Fibroblast of lung (primary cell): ENCODE data around the gene RIMBP3B. TPM values are rescaled to one million over a fixed set of nuclear protein-coding genes. Genes with fewer than 3 reads are reported as not detected.
"Not testable (repeated sequence)": the region's sequence is repeated elsewhere in the genome, so short reads cannot be mapped to it uniquely, and the experiment has no call there.

Experiments used
- DNase-seq, 2 donors: peaks; one replicate each; pipeline versions ENCODE4 v3.0.0 to v3.0.0-alpha.2; 2010; ENCODE audit warnings: low read depth in 2 of 2
- H2AFZ ChIP-seq: 2 replicates; pipeline ENCODE4 v1.5.1; 2012; ENCODE audit warnings: low read length, control low read depth, inconsistent platforms
- H3K27ac ChIP-seq: 2 replicates; pipeline ENCODE4 v1.5.1; 2011; ENCODE audit warnings: low read length, control low read depth; ENCODE audit not compliant: insufficient read depth
- H3K27me3 ChIP-seq: 2 replicates; pipeline ENCODE4 v1.5.1; 2011; ENCODE audit warnings: mild to moderate bottlenecking, low read length; ENCODE audit not compliant: control insufficient read depth, insufficient read depth
- H3K36me3 ChIP-seq: 2 replicates; pipeline ENCODE4 v1.5.1; 2011; ENCODE audit warnings: low read length; ENCODE audit not compliant: control insufficient read depth, insufficient read depth
- H3K4me1 ChIP-seq: 2 replicates; pipeline ENCODE4 v1.5.1; 2011; ENCODE audit warnings: low read length; ENCODE audit not compliant: control insufficient read depth, insufficient read depth; ENCODE audit errors: extremely low read depth
- H3K4me2 ChIP-seq: 2 replicates; pipeline ENCODE4 v1.5.1; 2011; ENCODE audit warnings: low read length, control low read depth; ENCODE audit not compliant: insufficient read depth; ENCODE audit errors: extremely low read depth
- H3K4me3 ChIP-seq, 4 experiments: fragments of 200-600 bp in 1 of 4; sonication (generic) in 1 of 4; replicated peaks in 1 of 4; 2 replicates each; pipeline ENCODE4 v1.5.1; 2011 to 2016; ENCODE audit warnings: low read length in 4 of 4, low read depth in 3 of 4, mild to moderate bottlenecking in 3 of 4, control low read depth in 2 of 4, inconsistent platforms in 1 of 4, mixed read lengths in 1 of 4; ENCODE audit not compliant: insufficient read depth in 1 of 4; ENCODE audit errors: control extremely low read depth in 1 of 4
- H3K79me2 ChIP-seq: 2 replicates; pipeline ENCODE4 v1.5.1; 2012; ENCODE audit warnings: mild to moderate bottlenecking, low read length, inconsistent platforms; ENCODE audit not compliant: control insufficient read depth, insufficient read depth
- H3K9ac ChIP-seq: 2 replicates; pipeline ENCODE4 v1.5.1; 2011; ENCODE audit warnings: mild to moderate bottlenecking, low read length, control low read depth; ENCODE audit not compliant: insufficient read depth
- H3K9me3 ChIP-seq: 2 replicates; pipeline ENCODE4 v1.5.1; 2012; ENCODE audit warnings: low read depth, low read length; ENCODE audit not compliant: control insufficient read depth, insufficient read depth
- H4K20me1 ChIP-seq: 2 replicates; pipeline ENCODE4 v1.5.1; 2011; ENCODE audit warnings: low read length; ENCODE audit not compliant: control insufficient read depth, insufficient read depth; ENCODE audit errors: extremely low read depth
- polyA plus RNA-seq, 2 donors: library from polyadenylated mRNA; depleted of rRNA in 1 of 2; stranded (reverse) in 1 of 2; unstranded in 1 of 2; fragments of >200 nt; gene quantifications; 2 replicates each; pipeline ENCODE4 v1.2.1, GENCODE V29; 2011 to 2012; ENCODE audit warnings: missing spikeins in 1 of 2
- total RNA-seq: library from RNA; depleted of rRNA; stranded (reverse); fragments of >200 nt; gene quantifications from 2 replicates; pipeline ENCODE4 v1.2.1, GENCODE V29; 2014

Gene RIMBP3B
- total and polyA plus RNA-seq, 2 donors (not counting 1 experiment from before 2014, with no cell fraction given): under 0.01 to 0.03 TPM

DNA sequence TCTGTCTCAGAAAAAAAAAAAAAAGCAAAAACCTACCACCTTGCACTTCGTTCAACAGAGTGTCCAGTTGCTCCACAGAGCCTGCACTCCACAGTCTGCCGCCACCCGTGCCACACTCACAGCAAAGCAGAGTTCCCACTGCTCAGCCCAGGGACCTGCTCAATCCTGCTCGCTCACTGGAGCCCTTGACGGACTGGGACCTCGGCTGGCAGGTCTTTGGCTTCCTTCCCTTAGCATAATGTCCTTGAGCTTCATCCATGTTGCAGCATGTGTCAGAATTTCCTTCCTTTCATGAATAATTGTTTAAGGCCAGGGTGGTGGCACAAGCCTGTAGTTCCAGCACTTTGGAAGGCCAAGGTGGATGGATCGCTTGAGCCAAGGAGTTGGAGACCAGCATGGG lies 11.1 kb downstream of the RIMBP3B start:
- not testable (repeated sequence) for H3K9me3 ChIP-seq, H4K20me1 ChIP-seq, H3K4me2 ChIP-seq, H3K9ac ChIP-seq, H3K36me3 ChIP-seq, H3K27ac ChIP-seq, H3K4me1 ChIP-seq, H3K4me3 ChIP-seq, H2AFZ ChIP-seq, H3K79me2 ChIP-seq, DNase-seq, H3K27me3 ChIP-seq

DNA sequence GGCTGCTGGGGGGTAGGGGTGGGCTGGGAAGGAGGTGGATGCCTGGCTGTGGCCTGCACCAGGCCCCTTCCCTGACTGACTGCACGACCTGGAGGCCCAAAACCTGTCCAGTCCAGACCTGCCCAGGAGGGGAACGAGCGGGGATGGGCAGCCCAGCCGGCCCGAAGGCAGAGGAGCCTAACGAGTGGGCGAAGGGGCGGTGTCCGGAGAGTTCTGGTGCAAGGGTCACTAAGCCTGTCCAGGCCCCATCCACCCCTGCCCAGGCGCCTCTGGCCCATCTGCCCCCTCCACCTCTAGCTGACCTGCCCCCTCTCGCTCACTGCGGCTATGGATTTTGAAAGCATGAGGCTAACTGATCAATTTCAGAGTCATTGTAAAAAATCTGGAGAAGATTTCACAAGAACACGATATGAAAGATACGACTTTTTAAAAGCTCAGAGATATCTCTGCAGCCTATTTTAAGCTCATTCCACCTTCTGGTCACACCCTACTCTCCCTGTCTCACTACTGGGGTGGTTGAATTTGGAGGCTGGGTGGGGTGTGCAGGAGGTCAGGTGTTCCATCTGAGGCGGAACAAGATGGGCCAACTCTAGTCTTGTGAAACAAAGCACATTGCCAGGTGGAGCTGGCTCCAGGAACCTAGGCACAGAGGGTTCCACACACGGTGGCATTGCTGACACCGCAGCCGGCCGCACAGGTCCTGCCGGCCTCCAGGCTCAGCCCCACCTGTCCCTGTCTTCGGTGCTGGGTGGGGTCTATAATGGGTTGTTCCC lies 17.8 kb downstream of the RIMBP3B start:
- not testable (repeated sequence) for H3K27ac ChIP-seq, H4K20me1 ChIP-seq, H3K79me2 ChIP-seq, H3K9ac ChIP-seq, H3K27me3 ChIP-seq, H2AFZ ChIP-seq, H3K36me3 ChIP-seq, H3K4me2 ChIP-seq, DNase-seq, H3K9me3 ChIP-seq, H3K4me1 ChIP-seq, H3K4me3 ChIP-seq

DNA sequence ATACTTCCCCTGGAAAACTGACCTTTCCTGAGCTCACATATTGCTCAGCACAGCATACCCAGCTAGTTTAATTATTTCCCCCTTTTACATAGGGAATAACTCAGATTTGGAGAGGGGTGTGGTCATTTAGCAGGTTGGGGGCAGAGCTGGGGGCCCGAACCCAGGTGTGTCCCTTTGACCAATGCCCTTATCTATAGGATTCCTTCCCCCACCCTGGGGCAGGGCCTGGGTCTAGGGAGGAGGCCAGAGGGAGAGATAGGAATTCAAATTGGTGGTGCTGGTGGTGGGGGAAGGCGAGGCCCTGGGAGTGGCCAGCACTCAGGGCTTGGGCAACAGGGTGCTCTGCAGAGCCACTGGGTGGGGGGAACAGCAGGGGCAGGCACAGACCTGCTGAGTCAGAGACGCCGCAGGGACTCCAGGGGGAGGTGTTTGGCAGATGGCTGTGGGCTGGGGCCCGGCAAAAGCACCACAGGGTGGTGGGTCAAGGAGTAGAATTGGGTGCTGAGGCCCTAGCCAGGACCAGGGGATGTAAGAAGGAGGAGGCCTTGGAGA lies 19.3 kb downstream of the RIMBP3B start:
- not testable (repeated sequence) for H3K27me3 ChIP-seq, H3K36me3 ChIP-seq, H3K9me3 ChIP-seq, H3K4me1 ChIP-seq, DNase-seq, H3K27ac ChIP-seq, H3K4me2 ChIP-seq, H3K4me3 ChIP-seq, H3K79me2 ChIP-seq, H3K9ac ChIP-seq, H2AFZ ChIP-seq, H4K20me1 ChIP-seq

DNA sequence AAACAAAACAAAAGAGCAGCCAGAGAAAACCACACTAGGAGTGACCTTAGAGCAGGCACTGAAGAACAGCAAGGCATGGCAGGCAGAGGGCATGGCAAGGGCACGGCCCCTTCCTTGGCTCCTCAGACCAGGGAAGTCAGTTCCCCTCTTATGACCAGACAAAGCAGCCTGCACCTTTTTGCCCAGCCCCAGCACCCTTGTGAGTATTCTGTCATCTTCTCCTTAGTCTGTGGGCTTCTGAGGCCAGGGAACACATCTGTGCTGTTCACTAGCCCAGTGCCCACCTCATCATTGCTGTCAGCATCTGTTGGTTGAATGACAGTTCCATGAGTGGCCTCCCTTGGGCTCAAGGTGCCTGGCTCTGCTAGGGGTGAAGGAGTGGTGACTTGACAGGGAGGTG lies 23.6 kb downstream of the RIMBP3B start:
- H3K79me2 ChIP-seq, H4K20me1 ChIP-seq, H3K9ac ChIP-seq, H3K9me3 ChIP-seq, H3K27me3 ChIP-seq, H2AFZ ChIP-seq, H3K27ac ChIP-seq, DNase-seq, H3K36me3 ChIP-seq, H3K4me2 ChIP-seq, H3K4me1 ChIP-seq, H3K4me3 ChIP-seq: not testable (repeated sequence)

DNA sequence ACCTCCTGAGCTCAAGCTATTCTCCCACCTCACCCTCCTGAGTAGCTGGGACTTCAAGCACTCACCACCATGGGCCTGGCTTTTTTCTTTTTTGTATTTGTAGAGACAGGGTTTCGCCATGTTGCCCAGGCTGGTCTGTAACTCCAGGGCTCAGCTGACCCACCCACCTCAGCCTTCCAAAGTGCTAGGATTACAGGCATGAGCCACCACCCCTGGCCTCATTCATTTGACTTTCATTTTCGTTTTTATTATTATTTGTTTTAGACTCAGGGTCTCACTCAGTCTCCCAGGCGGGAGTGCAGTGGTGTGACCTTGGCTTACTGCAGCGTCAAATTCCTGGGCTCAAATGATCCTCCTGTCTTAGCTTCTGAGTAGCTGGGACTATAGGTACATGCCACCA lies 24.2 kb downstream of the RIMBP3B start:
- H2AFZ ChIP-seq, H3K9ac ChIP-seq, H3K4me2 ChIP-seq: not testable (repeated sequence)

DNA sequence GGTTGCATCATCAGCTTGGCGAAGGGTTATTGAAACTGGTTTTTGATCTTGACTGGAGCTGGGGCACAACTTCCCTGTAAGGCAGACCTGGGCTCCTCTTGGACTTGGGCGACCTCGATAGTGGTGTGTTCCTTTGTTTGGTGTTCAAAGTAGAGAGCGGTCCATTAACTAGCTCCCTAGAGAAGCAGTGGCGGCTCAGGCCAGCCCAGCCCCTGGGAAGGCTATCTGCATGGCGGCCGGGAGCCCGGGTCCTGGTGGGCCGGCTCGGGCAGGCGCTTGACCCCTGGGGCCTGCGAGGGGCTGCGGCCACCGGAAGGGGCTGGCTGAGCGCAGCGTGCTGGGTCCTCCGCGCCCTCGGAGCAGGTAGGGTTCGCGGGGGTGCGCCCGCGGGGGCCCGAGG lies 32.8 kb downstream of the RIMBP3B start:
- not testable (repeated sequence) for H3K9me3 ChIP-seq, H3K9ac ChIP-seq, H3K36me3 ChIP-seq, H3K27ac ChIP-seq, H2AFZ ChIP-seq, H3K4me1 ChIP-seq, H3K79me2 ChIP-seq, H3K4me2 ChIP-seq, DNase-seq, H3K27me3 ChIP-seq, H3K4me3 ChIP-seq, H4K20me1 ChIP-seq

More for the DNA sequence above, 24.2 kb downstream of the RIMBP3B start:
- not testable (repeated sequence) for H3K79me2 ChIP-seq, H4K20me1 ChIP-seq, H3K4me3 ChIP-seq, H3K9me3 ChIP-seq, H3K27ac ChIP-seq, DNase-seq, H3K36me3 ChIP-seq, H3K27me3 ChIP-seq, H3K4me1 ChIP-seq
